HG03354 (cell line): ENCODE measurements around the gene CTNNBIP1.
A peak's percentile ranks its signal among the peaks of the same experiment; 100 is the strongest.
"Not testable (repeated sequence)": the region's sequence is repeated elsewhere in the genome, so short reads cannot be mapped to it uniquely, and the experiment has no call there.

Source experiments
- ATAC-seq: cut with Tn5 transposase; IDR thresholded peaks from one replicate; pipeline ENCODE4 v1.9.1; 2021; ENCODE audit warnings: mild to moderate bottlenecking; ENCODE audit not compliant: unreplicated experiment, poor library complexity, severe bottlenecking

CTNNBIP1 gene, protein sequence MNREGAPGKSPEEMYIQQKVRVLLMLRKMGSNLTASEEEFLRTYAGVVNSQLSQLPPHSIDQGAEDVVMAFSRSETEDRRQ

GRCh38 chr1:9910076-9910422 is at the start of gene CTNNBIP1:
Gene CTNNBIP1 (minus strand): TSS chr1:9910269. CDS start chr1:9872064, 38,205 bp downstream.
- ATAC-seq: peak; percentile 75

- no peak for ATAC-seq
These were observed 47.7 kb upstream of the CTNNBIP1 start for GRCh38 chr1:9957726-9958125.

DNA sequence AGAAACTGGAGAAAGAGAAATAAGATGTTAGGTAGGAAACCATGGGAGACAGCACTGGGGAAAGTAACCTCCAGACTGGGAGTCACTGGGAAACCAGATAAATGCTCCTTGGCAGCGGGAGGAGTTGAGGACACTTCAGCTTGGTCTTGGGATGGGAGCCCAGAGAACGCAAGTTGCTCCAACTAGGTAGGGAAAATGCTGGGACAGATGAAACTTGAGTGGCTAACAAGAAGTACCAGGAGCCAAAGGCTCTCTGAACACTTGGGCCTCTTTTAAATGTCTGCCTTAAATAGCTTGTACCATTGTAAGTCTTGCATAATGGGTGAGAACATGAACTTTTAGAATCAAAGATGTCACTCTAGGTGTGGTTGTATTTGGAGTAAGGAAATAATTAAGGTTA is 36.2 kb upstream of the CTNNBIP1 start:
- no peak for ATAC-seq

DNA sequence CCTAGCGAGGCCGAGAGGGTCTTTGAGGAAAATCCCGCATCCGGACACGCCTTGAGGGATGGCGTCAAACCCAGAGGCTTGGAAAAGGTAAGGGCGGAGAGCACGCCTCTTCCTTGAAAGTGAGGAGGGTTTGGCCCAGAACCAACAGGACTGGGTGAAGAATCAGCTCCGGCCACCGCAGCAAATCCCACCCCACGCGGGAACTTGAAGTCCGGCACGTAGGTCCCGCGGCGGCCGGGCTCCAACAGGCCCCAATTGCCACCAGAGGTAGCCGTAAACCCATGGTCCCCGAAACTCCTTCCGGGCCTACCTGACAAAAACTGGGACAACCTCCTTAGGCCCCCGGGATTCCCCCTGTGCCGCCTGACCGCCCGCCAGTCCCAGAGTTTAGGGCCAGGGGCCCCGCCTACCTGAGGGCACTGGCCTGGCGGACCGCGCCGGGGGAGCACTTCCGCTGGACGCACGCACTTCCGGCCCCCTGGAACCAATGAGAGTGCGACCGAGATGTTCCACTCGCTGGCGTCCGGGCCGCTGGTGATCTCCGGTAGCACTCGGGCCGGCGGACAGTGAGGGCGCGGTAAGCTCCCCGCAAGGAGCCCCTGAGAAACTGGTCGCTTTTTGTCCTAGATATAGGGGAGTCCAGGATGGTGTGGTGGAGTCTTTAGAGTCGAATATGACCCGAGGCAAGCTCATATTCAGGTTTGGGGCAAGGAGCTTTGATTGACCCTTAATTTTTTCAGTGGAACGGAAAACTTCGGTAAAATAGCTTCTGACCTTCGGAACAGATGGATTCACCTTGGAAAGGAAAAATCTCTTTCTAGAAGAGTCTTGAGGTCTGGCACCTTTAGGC is 33.1 kb upstream of the CTNNBIP1 start, which contains the start of the genes LZIC and NMNAT1:
TSS of gene LZIC (minus strand) at position 453 of the 850 bp plus-strand sequence. CDS start 6,772 bp downstream, outside the sequence.
TSS of gene NMNAT1 (plus strand) at position 537 of the 850 bp plus-strand sequence. CDS start 28,599 bp downstream, outside the sequence.
- ATAC-seq: peak; percentile 95

- ATAC-seq: peak; percentile 39
These were observed 32.4 kb upstream of the CTNNBIP1 start for GRCh38 chr1:9942399-9942938.

DNA sequence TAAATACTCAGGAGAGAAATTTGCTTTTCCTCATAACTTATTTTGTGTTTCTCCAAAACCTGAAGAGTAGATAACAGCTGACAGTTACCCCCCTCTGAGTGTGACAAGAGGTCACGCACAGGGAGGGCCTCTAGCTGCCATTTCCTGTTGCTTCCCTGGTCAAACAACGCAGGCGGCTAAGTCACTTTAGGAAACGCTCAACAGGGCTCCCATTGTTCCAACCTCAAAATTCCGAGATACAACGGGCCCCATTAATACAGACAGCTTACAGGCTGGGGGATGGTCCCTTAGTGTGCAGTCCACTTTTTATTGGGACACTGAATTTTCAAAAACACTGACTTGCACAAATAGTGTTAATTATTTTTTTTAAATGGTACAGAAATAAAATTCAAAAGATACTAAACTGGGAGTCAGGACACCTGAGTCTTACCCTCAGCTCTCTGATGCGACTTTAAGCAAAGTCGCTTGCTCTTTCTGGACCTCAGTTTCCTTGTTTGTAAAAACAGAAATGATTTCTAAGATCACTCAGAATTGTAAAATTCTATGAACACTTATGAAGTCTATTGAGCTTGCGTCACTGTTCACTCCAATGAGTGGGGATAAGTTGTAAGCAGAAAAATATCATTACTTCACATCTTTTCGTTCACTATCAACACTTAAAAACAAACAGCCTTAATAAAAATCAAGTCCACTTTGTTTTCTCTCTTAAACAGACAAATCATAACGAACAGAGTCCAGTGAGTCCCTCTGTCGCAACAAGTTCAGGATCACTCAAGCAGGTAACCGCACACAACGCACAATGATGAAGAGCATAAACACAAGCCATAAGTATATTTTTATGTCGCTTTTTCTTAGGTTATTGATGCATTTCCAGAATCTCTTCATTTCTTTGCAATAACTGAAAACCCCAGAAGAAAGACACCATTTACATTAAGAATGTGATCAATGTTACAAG is 19.6 kb upstream of the CTNNBIP1 start:
- no peak for ATAC-seq

DNA sequence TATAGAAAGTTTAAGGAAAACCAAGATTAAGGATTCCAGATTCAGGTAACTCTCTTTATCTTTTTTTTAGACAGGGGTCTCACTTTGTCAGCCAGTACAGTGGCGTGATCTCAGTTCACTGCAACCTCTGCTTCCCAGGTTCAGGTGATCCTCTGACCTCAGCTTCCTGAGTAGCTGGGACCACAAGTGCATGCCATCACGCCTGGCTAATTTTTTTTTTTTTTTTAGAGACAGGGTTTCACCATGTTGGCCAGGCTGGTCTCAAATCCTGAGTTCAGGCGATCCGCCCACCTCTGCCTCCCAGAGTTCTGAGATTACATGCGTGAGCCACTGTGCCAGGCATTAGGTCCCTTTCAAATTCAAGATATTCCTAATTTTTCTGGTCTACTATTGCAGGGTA is 17.2 kb upstream of the CTNNBIP1 start:
- ATAC-seq: no peak

- ATAC-seq: no peak
These were observed 12.3 kb upstream of the CTNNBIP1 start for GRCh38 chr1:9922342-9922741.

GRCh38 chr1:9920606-9921005 is 10.5 kb upstream of the CTNNBIP1 start:
- no peak for ATAC-seq

GRCh38 chr1:9917901-9918300 is 7.8 kb upstream of the CTNNBIP1 start:
- ATAC-seq: no peak

- not testable (repeated sequence) for ATAC-seq
These were observed 7.4 kb upstream of the CTNNBIP1 start for GRCh38 chr1:9917495-9917894.

DNA sequence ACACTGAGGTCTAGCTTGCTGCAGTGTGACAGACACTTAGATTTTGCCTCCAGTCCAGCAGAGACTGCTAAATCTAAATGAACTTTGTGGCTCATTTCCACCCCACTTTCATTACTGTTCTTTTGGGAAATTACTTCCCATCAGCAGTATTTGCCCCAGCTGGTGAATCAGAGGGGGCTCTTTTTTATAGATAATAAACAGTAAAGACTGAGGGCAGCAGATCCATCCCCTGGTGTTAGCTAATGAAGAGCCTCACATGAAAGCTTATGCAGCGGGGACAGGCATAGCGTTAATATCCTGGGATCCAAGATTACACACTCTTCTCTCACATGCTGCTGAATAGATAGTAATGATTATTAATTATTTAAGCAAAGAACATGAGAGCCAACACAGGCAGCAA is 6.4 kb upstream of the CTNNBIP1 start:
- no peak for ATAC-seq

GRCh38 chr1:9914610-9914937 is 4.5 kb upstream of the CTNNBIP1 start:
- ATAC-seq: no peak

DNA sequence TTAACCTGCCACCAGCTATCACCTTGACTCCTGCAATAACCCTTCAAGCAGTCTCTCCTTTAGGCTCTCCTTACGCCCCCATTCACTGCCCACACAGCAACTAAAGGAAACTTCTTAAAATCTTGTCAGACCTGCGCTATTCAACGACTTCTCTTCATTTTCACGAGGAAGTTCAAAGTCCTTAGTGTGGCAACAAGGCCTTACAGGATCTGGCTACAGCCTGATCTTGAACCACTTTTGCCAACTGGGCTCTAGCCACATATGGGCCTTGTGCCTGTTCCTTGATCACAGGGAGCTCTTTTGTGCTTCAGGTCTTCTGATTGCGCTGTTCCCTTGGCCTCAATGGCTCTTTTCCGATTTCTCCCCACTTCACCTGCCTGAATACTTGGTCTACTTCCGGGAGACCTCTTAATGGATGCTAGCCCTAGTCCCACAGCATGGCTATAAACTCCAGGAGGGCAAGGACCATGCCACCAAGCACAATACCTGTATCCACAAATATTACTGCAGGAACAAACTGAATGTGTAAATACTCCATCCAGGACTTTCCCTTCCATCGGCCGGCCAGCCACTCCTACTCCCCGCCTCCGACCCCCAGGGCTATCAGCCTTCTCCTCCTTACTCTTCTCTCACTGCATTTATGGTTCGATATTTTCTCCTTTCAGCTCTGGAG is 2.3 kb upstream of the CTNNBIP1 start:
- ATAC-seq: no peak

GRCh38 chr1:9910423-9911178 is 532 bp upstream of the CTNNBIP1 start:
- ATAC-seq: peak; percentile 95

GRCh38 chr1:9909234-9910046 is 629 bp downstream of the CTNNBIP1 start:
- peak; percentile 6 for ATAC-seq

DNA sequence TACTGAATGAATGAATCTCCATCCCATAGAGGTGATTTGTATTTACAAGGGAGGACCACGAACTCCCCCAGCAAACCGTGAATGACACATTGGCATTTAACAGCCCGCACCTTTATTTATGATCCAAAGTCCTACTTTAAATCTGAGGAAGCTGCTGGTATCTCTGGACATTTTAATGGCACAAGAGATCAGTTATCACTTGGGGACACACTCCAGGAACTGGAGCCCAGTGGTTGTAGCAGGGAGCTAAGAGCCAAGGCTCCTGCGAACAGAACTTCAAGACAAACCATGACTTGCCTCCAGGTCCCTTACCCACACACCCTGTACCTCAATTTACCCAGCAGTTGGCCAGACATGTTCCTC is 1.2 kb downstream of the CTNNBIP1 start:
- no peak for ATAC-seq

DNA sequence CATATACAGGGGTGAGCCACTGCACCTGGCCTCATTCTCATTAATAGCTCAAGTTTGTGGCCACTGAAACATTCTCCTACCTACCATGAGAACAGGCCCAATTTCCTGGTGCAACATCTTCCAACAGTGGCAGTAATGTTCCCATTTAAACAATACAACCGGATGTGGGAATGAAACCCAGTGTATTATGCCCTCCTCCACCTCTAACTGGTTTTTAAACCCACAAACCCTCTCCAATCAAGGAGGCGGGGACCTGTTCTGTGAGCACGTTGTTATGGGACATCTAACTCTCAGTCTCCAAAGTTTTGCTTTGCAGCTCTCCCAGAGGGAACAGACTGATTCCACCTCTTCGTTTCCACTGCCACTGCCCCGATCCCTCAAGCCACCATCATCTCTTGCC is 2.6 kb downstream of the CTNNBIP1 start:
- ATAC-seq: no peak
